ENCODE results near the gene CHI3L1.

CHI3L1 gene

DNA sequence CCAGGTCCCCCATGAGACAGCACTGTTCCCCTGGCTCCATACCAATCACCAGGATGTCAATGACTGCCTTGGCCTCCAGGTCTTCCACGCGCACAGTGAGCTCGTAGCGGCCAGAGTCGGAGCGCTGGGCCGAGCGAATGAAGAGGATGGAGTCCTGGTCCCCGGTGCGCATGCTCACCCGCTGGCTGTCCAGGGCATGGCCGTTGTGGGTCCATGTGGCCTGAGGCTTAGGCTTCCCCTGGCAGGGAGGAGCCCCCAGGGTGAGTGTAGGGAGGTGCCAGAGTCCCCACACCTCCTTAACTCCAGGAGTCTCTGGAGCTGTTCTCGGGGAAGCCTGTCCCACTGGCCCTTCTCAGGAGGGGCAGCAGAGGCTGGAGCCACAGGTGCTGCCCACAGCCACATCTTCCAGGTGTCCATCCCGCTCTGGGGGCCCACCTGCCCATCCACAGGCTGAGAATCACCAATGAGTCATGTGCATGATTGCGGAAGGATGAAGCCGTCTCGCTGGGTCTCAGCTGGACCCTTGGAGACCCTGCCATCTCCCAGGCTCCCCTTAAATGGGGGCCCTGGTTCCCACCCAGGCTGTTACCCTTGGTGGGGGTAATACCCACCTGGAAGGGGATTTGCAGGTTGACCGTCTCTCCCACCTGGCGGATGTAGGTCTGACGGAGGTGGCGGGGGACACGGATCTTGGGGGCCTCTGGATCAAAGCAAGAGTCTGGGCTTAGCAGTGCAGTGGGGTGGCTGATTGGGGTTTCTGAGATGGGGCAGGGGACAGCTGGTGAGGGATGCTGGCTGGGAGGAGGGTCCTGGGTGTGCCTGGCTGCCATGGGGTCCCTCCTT, 14.9 kb downstream of the CHI3L1 start:
- no peak overlapping the region for H3K27ac Mint-ChIP-seq
- H3K9me3 Mint-ChIP-seq, result no peaks in the 10 kb centered on the region
- no peak overlapping the region for H3K4me3 Mint-ChIP-seq
- no peaks in the 10 kb centered on the region for H3K4me1 Mint-ChIP-seq (ENCODE audit: low read depth)
- H3K36me3 Mint-ChIP-seq (ENCODE audit: low read depth), result no peaks in the 10 kb centered on the region
- no peaks in the 10 kb centered on the region for H3K27me3 Mint-ChIP-seq (ENCODE audit: low read depth)

DNA sequence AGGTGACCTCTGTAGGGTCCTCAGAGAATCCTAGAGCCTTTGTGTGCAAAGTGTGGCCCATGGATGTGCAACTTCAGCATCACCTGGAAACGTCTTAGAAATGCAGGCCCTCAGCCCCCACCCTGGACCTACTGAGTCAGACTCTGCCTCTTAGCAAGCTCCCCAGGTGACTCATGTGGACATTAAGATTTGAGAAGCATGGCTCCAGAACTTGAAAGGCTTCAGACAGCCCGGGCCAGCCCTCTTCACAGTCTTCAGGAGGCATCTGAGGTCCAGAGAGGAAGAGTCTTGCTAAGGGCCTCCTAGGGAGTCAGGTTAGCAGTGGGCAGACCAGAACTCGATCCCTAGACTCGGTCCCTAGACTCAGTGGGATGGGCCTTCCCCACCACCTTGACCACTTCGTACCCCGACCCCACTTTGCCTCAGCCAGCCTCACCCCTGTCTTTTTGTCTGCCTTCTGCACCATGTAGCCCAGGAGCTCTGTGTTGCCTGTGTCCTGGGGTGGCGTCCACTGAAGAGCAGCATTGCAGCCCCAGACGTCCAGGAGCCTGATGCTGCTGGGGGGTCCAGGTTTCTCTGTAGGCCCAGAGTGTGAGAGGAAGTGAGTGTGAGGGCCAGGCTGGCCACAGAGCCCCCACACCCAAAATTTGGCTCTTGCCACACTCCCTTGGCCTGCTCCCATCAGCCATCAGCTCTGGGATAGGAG, 15.7 kb downstream of the CHI3L1 start:
- no peak overlapping the region for H3K27ac Mint-ChIP-seq
- no peaks in the 10 kb centered on the region for H3K36me3 Mint-ChIP-seq (ENCODE audit: low read depth)
- no peaks in the 10 kb centered on the region for H3K4me1 Mint-ChIP-seq (ENCODE audit: low read depth)
- no peaks in the 10 kb centered on the region for H3K9me3 Mint-ChIP-seq
- H3K27me3 Mint-ChIP-seq (ENCODE audit: low read depth), result no peaks in the 10 kb centered on the region
- H3K4me3 Mint-ChIP-seq, result no peak overlapping the region

DNA sequence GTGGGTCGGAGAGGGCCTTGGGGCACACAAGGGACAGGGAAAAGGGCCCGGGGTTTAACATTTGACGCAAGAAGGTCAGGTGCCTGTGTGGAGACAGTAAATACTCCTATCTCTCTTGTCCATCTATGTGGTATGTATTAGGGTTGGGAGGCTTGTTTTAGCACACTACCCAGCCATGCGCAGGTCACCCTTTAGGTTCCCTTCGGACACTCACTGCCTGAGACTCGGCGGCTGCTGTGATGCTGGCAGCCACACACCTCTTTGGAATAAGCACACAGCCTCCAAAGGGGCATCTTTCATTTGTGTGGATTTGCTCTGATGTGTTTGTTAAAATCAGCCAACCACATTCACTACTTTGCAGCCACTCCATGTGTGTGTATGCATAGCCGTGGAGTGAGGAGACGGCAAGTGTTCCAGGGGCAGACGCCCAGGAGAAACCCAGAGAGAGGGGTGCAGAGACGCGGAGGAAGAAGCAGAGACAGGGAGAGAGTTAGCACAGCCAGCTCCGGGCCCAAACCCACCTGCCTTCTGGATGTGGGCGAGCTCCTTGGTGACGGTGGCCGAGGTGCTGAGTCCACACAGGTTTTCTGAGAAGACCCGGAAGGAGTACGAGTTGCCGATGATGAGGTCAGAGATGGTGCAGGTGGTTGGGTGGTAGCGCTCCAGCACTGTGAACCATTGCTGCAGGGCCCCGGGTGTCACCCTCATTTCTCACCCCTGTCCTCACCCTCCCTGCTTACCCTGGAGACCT, 16.6 kb downstream of the CHI3L1 start:
- no peaks in the 10 kb centered on the region for H3K9me3 Mint-ChIP-seq

DNA sequence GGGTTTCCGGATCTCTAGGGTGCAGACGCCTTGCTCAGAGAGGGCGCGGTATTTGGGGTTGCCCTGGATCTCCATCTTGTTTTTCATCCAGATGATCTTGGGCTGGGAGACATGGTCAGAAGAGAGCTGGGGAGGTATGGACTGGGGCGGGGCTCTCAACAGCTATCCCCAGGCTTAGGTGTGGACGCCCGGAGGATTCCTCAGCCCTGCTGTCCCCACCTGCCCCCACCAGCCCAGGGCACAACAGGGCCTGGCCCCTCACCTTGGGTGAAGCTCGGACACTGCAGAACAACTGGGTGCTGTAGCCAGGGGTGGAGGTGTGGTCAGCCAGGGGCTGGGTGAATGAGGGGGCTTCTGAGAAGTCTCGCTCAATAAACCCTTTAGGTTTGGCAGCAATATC, 17.5 kb downstream of the CHI3L1 start:
- Mint-ChIP-seq H3K27me3 (ENCODE audit: low read depth) (peaks cover 4% of the 10 kb centered on the region), H3K4me3 (no peak overlapping the region), H3K9me3 (no peaks in the 10 kb centered on the region), H3K27ac (no peak overlapping the region), H3K36me3 (ENCODE audit: low read depth) (no peaks in the 10 kb centered on the region), H3K4me1 (ENCODE audit: low read depth) (no peaks in the 10 kb centered on the region)

More for the DNA sequence above, 16.6 kb downstream of the CHI3L1 start:
- H3K4me3 Mint-ChIP-seq, result no peak overlapping the region
- H3K36me3 Mint-ChIP-seq (ENCODE audit: low read depth), result no peaks in the 10 kb centered on the region
- H3K27me3 Mint-ChIP-seq (ENCODE audit: low read depth), result no peaks in the 10 kb centered on the region
- no peaks in the 10 kb centered on the region for H3K4me1 Mint-ChIP-seq (ENCODE audit: low read depth)
- H3K27ac Mint-ChIP-seq, result no peak overlapping the region

DNA sequence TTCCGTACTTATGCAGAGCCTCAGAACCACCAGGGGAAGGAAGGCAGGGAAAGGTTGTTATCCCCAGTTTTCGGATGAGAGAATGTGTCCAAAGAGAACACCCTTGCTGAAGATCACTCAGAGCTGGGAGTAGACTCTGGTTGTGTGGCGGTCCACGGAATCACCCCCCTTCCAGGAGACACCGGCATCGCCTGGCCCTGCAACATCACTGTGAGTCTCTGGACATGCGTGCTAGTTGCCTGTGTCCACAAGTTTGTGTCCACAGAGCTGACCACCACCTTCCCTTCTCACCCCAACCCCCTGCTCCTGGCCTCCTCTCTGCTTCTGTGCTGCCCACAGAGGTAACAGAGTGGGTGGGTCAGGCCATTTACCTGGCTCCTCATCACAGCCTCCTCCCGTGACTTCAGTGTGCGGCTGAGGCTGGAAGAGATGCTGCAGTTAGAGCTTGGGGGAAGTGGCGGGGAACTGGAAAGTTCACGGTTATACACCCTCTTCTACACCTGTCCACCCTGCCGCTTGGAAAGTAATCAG, 18.2 kb downstream of the CHI3L1 start:
- Mint-ChIP-seq H3K36me3 (ENCODE audit: low read depth) (no peaks in the 10 kb centered on the region), H3K4me1 (ENCODE audit: low read depth) (no peaks in the 10 kb centered on the region), H3K9me3 (no peaks in the 10 kb centered on the region), H3K27ac (no peak overlapping the region), H3K4me3 (no peak overlapping the region), H3K27me3 (ENCODE audit: low read depth) (peaks cover 4% of the 10 kb centered on the region)

DNA sequence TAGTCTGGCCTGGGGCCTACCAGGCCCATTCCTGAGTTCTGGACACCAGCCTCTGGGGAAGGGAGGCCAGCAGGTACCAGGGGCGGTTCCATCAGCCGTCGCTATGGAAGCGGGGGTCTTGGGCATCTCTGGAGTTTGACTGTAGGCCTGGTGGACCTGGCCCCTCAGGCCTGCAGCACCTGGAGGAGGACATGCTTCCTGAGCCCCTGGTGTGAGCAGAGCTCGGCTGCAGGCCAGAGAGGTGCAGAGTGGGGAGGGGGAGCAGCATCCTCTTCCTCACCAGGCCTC, 18.6 kb downstream of the CHI3L1 start:
- H3K9me3 Mint-ChIP-seq, result no peaks in the 10 kb centered on the region
- no peaks in the 10 kb centered on the region for H3K4me1 Mint-ChIP-seq (ENCODE audit: low read depth)
- H3K27ac Mint-ChIP-seq, result no peak overlapping the region
- H3K36me3 Mint-ChIP-seq (ENCODE audit: low read depth), result no peaks in the 10 kb centered on the region
- H3K4me3 Mint-ChIP-seq, result no peak overlapping the region
- peaks cover 8% of the 10 kb centered on the region for H3K27me3 Mint-ChIP-seq (ENCODE audit: low read depth)

DNA sequence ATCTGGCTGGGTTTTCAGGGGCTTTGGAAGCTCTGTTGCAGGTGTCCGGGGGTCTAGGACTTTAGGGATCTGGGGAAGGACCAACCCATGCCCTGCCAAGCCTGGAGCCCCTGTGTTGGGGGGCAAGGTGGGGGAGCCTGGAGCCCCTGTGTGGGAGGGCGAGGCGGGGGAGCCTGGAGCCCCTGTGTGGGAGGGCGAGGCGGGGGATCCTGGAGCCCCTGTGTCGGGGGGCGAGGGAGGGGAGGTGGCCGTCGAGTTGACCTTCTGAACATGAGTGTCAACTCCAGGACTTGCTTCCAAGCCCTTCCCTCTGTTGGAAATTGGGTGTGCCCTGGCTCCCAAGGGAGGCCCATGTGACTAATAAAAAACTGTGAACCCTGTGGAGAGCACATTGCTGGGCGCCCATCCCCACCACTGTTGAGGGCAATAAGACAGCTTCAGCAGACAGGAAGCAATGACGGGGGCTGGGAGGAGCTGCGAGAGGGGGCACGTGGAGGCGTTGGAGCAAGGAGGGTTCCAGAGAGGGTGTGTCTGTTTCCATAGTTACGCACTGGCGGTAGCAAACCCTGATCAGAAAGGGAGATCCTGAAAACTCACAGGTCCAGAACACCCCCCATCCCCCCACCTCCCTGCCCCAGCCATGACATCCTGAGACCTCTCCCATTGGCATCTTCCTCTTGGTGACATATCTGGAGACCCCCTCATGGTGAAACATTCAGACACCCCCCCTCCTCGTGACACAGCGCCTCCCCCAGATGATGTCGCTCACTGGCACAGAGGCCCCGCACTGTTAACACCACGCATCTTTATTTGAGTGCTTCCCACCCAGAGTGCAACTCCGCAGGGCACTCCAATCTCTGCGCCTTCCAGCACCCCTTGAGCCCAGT, 19.2 kb downstream of the CHI3L1 start:
- H3K9me3 Mint-ChIP-seq, result no peaks in the 10 kb centered on the region
- no peaks in the 10 kb centered on the region for H3K36me3 Mint-ChIP-seq (ENCODE audit: low read depth)
- H3K4me3 Mint-ChIP-seq, result no peak overlapping the region
- H3K4me1 Mint-ChIP-seq (ENCODE audit: low read depth), result no peaks in the 10 kb centered on the region
- H3K27ac Mint-ChIP-seq, result no peak overlapping the region
- H3K27me3 Mint-ChIP-seq (ENCODE audit: low read depth), result peaks cover 9% of the 10 kb centered on the region

DNA sequence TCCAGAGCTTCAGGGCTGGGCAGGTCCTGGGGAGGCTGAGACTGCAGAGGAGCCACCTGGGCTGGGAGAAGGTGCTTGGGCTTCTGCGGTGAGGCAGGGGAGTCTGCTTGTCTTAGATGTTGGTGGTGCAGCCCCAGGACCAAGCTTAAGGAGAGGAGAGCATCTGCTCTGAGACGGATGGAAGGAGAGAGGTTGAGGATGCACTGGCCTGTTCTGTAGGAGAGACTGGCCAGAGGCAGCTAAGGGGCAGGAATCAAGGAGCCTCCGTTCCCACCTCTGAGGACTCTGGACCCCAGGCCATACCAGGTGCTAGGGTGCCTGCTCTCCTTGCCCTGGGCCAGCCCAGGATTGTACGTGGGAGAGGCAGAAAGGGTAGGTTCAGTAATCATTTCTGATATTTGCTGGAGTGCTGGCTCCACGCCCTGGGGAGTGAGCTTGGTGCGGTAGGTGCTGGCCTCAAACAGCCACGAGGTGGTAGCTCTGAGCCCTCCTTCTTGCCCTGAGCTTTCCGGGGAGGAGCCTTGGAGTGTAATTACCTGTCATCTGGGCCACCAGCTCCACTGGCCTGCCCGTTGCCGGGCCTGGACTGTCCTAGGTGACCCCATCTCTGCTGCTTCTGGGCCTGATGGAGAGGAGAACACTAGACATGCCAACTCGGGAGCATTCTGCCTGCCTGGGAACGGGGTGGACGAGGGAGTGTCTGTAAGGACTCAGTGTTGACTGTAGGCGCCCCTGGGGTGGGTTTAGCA, 20.1 kb downstream of the CHI3L1 start:
- Mint-ChIP-seq H3K27me3 (ENCODE audit: low read depth) (peaks cover 9% of the 10 kb centered on the region), H3K4me3 (no peak overlapping the region), H3K27ac (no peak overlapping the region)

DNA sequence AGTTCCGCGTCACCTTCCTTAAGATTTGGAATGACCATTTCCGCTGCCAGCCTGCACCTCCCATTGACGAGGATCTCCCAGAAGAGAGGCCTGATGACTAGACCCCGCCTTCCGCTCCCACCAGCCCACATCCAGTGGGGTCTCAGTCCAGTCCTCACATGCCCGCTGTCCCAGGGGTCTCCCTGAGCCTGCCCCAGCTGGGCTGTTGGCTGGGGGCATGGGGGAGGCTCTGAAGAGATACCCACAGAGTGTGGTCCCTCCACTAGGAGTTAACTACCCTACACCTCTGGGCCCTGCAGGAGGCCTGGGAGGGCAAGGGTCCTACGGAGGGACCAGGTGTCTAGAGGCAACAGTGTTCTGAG, 20.7 kb downstream of the CHI3L1 start:
- no peak overlapping the region for H3K4me3 Mint-ChIP-seq
- H3K27ac Mint-ChIP-seq, result no peak overlapping the region
- peaks cover 9% of the 10 kb centered on the region for H3K27me3 Mint-ChIP-seq (ENCODE audit: low read depth)
- no peaks in the 10 kb centered on the region for H3K9me3 Mint-ChIP-seq
- no peaks in the 10 kb centered on the region for H3K36me3 Mint-ChIP-seq (ENCODE audit: low read depth)
- no peaks in the 10 kb centered on the region for H3K4me1 Mint-ChIP-seq (ENCODE audit: low read depth)

More for the DNA sequence above, 20.1 kb downstream of the CHI3L1 start:
- H3K9me3 Mint-ChIP-seq, result no peaks in the 10 kb centered on the region
- H3K36me3 Mint-ChIP-seq (ENCODE audit: low read depth), result no peaks in the 10 kb centered on the region
- H3K4me1 Mint-ChIP-seq (ENCODE audit: low read depth), result no peaks in the 10 kb centered on the region

DNA sequence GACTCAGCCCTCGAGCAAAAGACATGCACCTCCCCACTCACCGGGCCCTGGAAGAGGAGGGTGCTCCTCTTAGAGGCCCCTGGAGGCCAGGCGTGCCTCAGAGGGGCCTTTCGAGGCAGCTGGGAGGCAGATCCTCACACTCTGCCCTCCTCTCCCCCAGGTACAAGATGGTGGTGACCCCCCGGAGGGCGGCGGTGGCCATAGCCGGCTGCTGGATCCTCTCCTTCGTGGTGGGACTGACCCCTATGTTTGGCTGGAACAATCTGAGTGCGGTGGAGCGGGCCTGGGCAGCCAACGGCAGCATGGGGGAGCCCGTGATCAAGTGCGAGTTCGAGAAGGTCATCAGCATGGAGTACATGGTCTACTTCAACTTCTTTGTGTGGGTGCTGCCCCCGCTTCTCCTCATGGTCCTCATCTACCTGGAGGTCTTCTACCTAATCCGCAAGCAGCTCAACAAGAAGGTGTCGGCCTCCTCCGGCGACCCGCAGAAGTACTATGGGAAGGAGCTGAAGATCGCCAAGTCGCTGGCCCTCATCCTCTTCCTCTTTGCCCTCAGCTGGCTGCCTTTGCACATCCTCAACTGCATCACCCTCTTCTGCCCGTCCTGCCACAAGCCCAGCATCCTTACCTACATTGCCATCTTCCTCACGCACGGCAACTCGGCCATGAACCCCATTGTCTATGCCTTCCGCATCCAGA, 21.3 kb downstream of the CHI3L1 start:
- Mint-ChIP-seq H3K27me3 (ENCODE audit: low read depth) (peaks cover 9% of the 10 kb centered on the region), H3K4me1 (ENCODE audit: low read depth) (no peaks in the 10 kb centered on the region), H3K36me3 (ENCODE audit: low read depth) (no peaks in the 10 kb centered on the region), H3K27ac (no peak overlapping the region), H3K4me3 (no peak overlapping the region), H3K9me3 (no peaks in the 10 kb centered on the region)

DNA sequence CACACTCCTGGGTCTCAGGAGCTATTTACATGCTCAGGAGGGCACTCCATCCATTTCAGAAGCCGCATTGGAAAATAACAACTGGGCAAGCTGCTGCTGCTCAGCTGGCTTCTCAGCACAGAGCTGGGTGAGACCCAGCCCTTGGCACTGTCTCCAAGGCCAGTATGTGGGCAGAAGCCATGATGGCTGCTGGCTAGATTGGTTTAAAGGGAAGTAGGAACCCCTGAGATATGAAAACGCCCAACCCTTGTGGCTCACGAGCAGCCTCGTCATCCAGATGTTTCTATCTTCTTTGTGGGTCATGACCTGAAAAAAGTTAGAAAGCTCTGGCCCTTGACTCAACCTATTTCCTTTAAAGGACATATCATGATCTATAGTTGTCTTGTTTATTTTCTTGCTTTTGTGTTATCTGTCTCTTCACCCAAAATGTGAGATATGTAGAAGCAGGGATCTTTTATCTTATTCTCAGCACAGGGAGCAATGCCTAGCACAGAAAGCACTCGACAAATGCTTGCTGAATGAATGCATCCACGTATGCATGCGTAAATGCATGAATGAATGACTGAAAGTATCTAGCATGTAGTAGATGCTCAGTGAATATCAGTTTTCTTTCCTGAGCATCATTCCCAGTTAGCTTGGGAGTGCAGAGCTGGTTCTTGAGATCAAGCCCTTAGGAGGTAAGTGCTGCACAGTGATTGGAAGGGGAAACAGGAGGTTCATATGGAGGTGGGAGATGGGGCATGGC, 22.4 kb downstream of the CHI3L1 start:
- Mint-ChIP-seq H3K4me3 (no peak overlapping the region), H3K27ac (no peak overlapping the region), H3K9me3 (no peaks in the 10 kb centered on the region), H3K27me3 (ENCODE audit: low read depth) (peaks cover 9% of the 10 kb centered on the region), H3K4me1 (ENCODE audit: low read depth) (no peaks in the 10 kb centered on the region), H3K36me3 (ENCODE audit: low read depth) (no peaks in the 10 kb centered on the region)

DNA sequence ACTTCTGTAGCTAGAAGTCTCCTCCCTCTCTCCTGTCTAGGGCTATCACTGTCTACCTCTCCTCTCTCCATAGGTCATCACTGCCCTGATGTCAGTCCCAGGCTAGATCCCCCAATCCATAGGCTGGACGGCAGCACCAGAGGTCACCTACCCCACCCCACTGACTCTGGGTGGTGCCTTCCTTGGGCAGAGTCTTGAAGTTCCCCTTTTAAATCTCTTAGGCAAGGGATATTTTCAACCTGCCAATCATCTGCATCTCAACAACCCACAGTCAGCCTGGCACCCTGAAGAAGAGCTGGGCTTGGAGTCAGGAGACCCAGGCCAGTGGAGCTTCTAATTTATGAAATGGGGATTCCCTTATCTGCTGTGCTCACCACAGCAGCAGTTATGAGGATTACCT, 24.1 kb downstream of the CHI3L1 start:
- peaks cover 17% of the 10 kb centered on the region for H3K27me3 Mint-ChIP-seq (ENCODE audit: low read depth)
- no peaks in the 10 kb centered on the region for H3K9me3 Mint-ChIP-seq
- H3K36me3 Mint-ChIP-seq (ENCODE audit: low read depth), result no peaks in the 10 kb centered on the region
- no peaks in the 10 kb centered on the region for H3K4me1 Mint-ChIP-seq (ENCODE audit: low read depth)
- H3K4me3 Mint-ChIP-seq, result no peak overlapping the region
- H3K27ac Mint-ChIP-seq, result no peak overlapping the region

Data from T-helper 1 cell treated with Interleukin-12 subunit alpha and Interleukin-12 subunit beta and Interleukin-4 antibody, amounts not matched to agents 30 μg/mL and 1 μg/mL, for 36 hours (primary cell).